Liver (tissue), 9 donors: ENCODE measurements around the gene RAPGEF1. TPM values are rescaled to one million over a fixed set of nuclear protein-coding genes. Genes with fewer than 3 reads are reported as not detected.

ENCODE experiments used
- DNase-seq: peaks from one replicate; pipeline ENCODE4 v3.0.0-alpha.2; 2017; ENCODE audit warnings: low spot score
- H3K27ac ChIP-seq, 2 donors: one replicate each; pipeline ENCODE4 v1.7.0; 2013; ENCODE audit warnings: inconsistent platforms in 2 of 2, low read length in 2 of 2, control low read depth in 1 of 2, low read depth in 1 of 2, mild to moderate bottlenecking in 1 of 2
- H3K27me3 ChIP-seq, 4 donors: one replicate each; pipeline versions ENCODE4 v1.6.1 to v1.7.0; 2013; ENCODE audit warnings: low read length in 3 of 4, inconsistent platforms in 1 of 4, mild to moderate bottlenecking in 1 of 4, moderate library complexity in 1 of 4; ENCODE audit not compliant: control insufficient read depth in 4 of 4, insufficient read depth in 4 of 4
- H3K36me3 ChIP-seq, 4 donors: one replicate each; pipeline versions ENCODE4 v1.6.1 to v1.7.0; 2013; ENCODE audit warnings: low read length in 3 of 4, mild to moderate bottlenecking in 3 of 4, low read depth in 1 of 4, moderate library complexity in 1 of 4; ENCODE audit not compliant: control insufficient read depth in 4 of 4, insufficient read depth in 3 of 4
- H3K4me1 ChIP-seq, 4 donors: one replicate each; pipeline versions ENCODE4 v1.6.1 to v1.7.0; 2013; ENCODE audit warnings: low read length in 3 of 4, mild to moderate bottlenecking in 3 of 4, moderate library complexity in 1 of 4; ENCODE audit not compliant: control insufficient read depth in 4 of 4, insufficient read depth in 4 of 4
- H3K4me3 ChIP-seq, 3 donors: one replicate each; pipeline versions ENCODE4 v1.6.1 to v1.7.0; 2013; ENCODE audit warnings: low read length in 3 of 3, control low read depth in 1 of 3, low read depth in 1 of 3, mild to moderate bottlenecking in 1 of 3
- H3K9ac ChIP-seq, 2 donors: one replicate each; pipeline ENCODE4 v1.7.0; 2013; ENCODE audit warnings: low read length in 2 of 2, mild to moderate bottlenecking in 2 of 2, moderate library complexity in 2 of 2, control low read depth in 1 of 2, low read depth in 1 of 2
- H3K9me3 ChIP-seq, 4 donors: one replicate each; pipeline versions ENCODE4 v1.6.1 to v1.7.0; 2013; ENCODE audit warnings: low read length in 3 of 4; ENCODE audit not compliant: control insufficient read depth in 4 of 4
- ATF3 ChIP-seq: IDR thresholded peaks from 2 replicates; pipeline ENCODE4 v1.6.1; 2016; ENCODE audit warnings: antibody characterized with exemption
- EGR1 ChIP-seq, 2 donors: IDR thresholded peaks; 2 replicates each; pipeline ENCODE4 v1.6.1; 2016 to 2018; ENCODE audit warnings: antibody characterized with exemption in 2 of 2, low read depth in 2 of 2
- HNF4A ChIP-seq, 2 donors: conservative IDR thresholded peaks; 2 replicates each; pipeline ENCODE4 v1.6.1; 2016; ENCODE audit warnings: antibody characterized with exemption in 2 of 2, mild to moderate bottlenecking in 2 of 2
- HNF4G ChIP-seq: IDR thresholded peaks from 2 replicates; pipeline ENCODE4 v1.6.1; 2016; ENCODE audit warnings: antibody characterized with exemption
- JUND ChIP-seq, 2 donors: IDR thresholded peaks; 2 replicates each; pipeline ENCODE4 v1.6.1; 2016; ENCODE audit warnings: antibody characterized with exemption in 2 of 2
- MAX ChIP-seq: IDR thresholded peaks from 2 replicates; pipeline ENCODE4 v1.6.1; 2016; ENCODE audit warnings: antibody characterized with exemption
- NR2F2 ChIP-seq: IDR thresholded peaks from 2 replicates; pipeline ENCODE4 v1.6.1; 2016; ENCODE audit warnings: antibody characterized with exemption
- RAD21 ChIP-seq, 2 donors: IDR thresholded peaks; 2 replicates each; pipeline ENCODE4 v1.6.1; 2016; ENCODE audit warnings: antibody characterized with exemption in 2 of 2, mild to moderate bottlenecking in 2 of 2
- REST ChIP-seq: IDR thresholded peaks from 2 replicates; pipeline ENCODE4 v1.6.1; 2016; ENCODE audit warnings: antibody characterized with exemption, mild to moderate bottlenecking
- RXRA ChIP-seq, 2 donors: IDR thresholded peaks; 2 replicates each; pipeline ENCODE4 v1.6.1; 2017 to 2018; ENCODE audit warnings: antibody characterized with exemption in 2 of 2, mild to moderate bottlenecking in 1 of 2
- SP1 ChIP-seq: IDR thresholded peaks from 2 replicates; pipeline ENCODE4 v1.6.1; 2018; ENCODE audit warnings: antibody characterized with exemption, mild to moderate bottlenecking
- TAF1 ChIP-seq: conservative IDR thresholded peaks from 2 replicates; pipeline ENCODE4 v1.6.1; 2016; ENCODE audit warnings: antibody characterized with exemption, mild to moderate bottlenecking
- ZBTB33 ChIP-seq: IDR thresholded peaks from 2 replicates; pipeline ENCODE4 v1.6.1; 2016; ENCODE audit warnings: antibody characterized with exemption
- WGBS: extraction: QIAGEN DNeasy Blood & Tissue Kit; methylation state at CpG from one replicate; pipeline ENCODE4 v1.1.7; 2013; 5-methylcytosine and 5-hydroxymethylcytosine counted together
- polyA plus RNA-seq, 2 donors: library from polyadenylated mRNA; stranded (reverse) in 1 of 2; unstranded in 1 of 2; fragments of 200-250 nt in 1 of 2; fragments of >200 nt in 1 of 2; fragmentation: Nextera tagmentation in 1 of 2; extraction: Ambion mirVana in 1 of 2; gene quantifications; one replicate each; pipeline versions ENCODE4 v1.2.1 to v1.2.3, GENCODE V29; 2013 to 2015
- total RNA-seq, 2 donors: library from RNA; depleted of rRNA; stranded (reverse); fragments of >200 nt; gene quantifications; one replicate each; pipeline ENCODE4 v1.2.3, GENCODE V29; 2014
- donor health status: healthy.
- donor health status: healthy.
- donor health status: healthy.
- donor health status: healthy.
- donor health status: healthy.

RAPGEF1 gene
- total and polyA plus RNA-seq, 4 donors = 5.6 to 19.7 (median 16.8) TPM

DNA sequence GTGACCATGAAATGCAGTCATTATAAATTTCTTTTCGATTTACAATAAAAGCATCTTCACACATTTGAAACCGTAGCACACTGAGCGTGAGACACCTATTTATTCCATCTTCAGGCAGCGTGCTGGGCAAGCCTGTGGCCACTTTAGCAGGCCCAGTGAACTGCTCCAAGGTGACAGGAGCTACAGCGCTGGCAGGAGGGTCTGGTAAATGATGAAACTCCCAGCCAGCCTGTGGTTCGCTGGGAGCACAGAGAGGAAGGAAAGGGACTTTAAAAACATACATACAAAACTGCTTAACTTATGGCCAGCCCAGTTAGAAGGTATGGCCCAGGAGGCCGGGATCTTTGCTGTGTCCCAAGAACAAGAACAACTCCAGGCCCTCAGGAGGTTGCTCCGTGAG lies 5.1 kb downstream of the RAPGEF1 start:
- WGBS = 76% methylated on average over 8 of the region's 8 CpGs
- DNase-seq = no peak
- no peaks in the 10 kb centered on the region for H3K36me3 ChIP-seq
- peak overlapping the region in 1 of 2 donors; percentile 2 for H3K9ac ChIP-seq
- H3K4me3 ChIP-seq = no peak overlapping the region
- no peaks in the 10 kb centered on the region for H3K9me3 ChIP-seq
- H3K27ac ChIP-seq = peak overlapping the region; percentile 72 to 81
- H3K27me3 ChIP-seq = no peaks in the 10 kb centered on the region
- peaks cover 30 to 72% (median 65%) of the 10 kb centered on the region in 4 donors for H3K4me1 ChIP-seq
- no peak for TF ChIP-seq MAX
- TF ChIP-seq ATF3 = no peak
- no peak for TF ChIP-seq SP1
- no peak for TF ChIP-seq ZBTB33
- no peak for TF ChIP-seq JUND (IDR thresholded peaks at IDR 0.05)
- TF ChIP-seq REST = no peak
- TF ChIP-seq HNF4G = no peak
- no peak for TF ChIP-seq NR2F2
- no peak for TF ChIP-seq RXRA (IDR thresholded peaks at IDR 0.05)
- no peak for TF ChIP-seq EGR1 (IDR thresholded peaks at IDR 0.05; ENCODE audit: low read depth in 2 of 2)
- no peak for TF ChIP-seq RAD21 (IDR thresholded peaks at IDR 0.05)

GRCh38 chr9:131734165-131734610 lies 5.7 kb downstream of the RAPGEF1 start:
- WGBS = 32% methylated on average over 6 of the region's 6 CpGs
- Histone ChIP-seq H3K9ac (peak overlapping the region in 1 of 2 donors; percentile 23), H3K27me3 (no peaks in the 10 kb centered on the region), H3K36me3 (no peaks in the 10 kb centered on the region), H3K27ac (peak overlapping the region; percentile 72 to 81), H3K4me3 (no peak overlapping the region), H3K9me3 (no peaks in the 10 kb centered on the region), H3K4me1 (peaks cover 30 to 75% (median 65%) of the 10 kb centered on the region in 4 donors)
- TF ChIP-seq TAF1 (no peak), HNF4A (conservative IDR thresholded peaks at IDR 0.05) (peak; percentile 74 to 83)
- DNase-seq = no peak
